Stimulated activated CD8-positive, alpha-beta memory T cell treated with anti-CD3 and anti-CD28 coated beads, Interleukin-4, amount 100 ng/mL, for 24 hours (primary cell): ENCODE data around the gene SNX9.
"Not testable (repeated sequence)": the region's sequence is repeated elsewhere in the genome, so short reads cannot be mapped to it uniquely, and the experiment has no call there.

Experiments
- DNase-seq: peaks from one replicate; pipeline ENCODE4 v3.0.0-alpha.2; 2020; ENCODE audit warnings: low read depth

SNX9 gene

DNA sequence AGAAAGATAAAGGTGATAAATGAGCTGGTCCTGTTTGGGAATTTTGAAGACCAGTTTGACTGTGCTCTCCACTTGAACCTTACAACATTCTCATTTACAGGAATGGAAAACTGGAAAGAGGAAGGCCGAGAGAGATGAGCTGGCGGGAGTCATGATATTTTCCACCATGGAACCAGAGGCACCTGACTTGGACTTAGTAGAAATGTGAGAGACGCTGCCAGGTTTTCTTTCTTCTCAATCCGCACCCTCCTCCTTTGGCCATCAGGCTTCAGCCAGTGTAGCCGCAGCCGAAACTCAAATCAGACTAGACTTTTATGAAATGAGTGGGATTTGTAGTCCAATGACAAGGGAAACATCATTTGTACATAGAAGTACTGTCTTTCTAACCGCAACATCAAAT lies 104.0 kb downstream of the SNX9 start:
- DNase-seq, result no peak

DNA sequence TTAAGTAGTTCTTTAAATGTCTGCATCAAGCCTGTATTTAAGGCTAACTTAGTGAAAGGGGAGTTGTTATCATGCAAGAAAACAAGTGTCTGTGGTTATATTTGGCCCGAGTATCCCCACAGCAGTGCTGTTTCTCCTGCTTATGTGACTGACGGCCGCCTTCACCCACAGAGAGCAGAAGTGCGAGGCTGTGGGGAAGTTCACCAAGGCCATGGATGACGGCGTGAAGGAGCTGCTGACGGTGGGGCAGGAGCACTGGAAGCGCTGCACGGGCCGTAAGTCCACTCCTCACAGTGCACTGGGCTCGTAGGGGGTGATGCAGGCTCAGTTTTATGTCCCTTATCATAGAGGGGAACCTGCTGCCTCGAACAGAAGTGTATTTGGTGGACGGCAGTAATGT lies 105.4 kb downstream of the SNX9 start:
- no peak for DNase-seq

DNA sequence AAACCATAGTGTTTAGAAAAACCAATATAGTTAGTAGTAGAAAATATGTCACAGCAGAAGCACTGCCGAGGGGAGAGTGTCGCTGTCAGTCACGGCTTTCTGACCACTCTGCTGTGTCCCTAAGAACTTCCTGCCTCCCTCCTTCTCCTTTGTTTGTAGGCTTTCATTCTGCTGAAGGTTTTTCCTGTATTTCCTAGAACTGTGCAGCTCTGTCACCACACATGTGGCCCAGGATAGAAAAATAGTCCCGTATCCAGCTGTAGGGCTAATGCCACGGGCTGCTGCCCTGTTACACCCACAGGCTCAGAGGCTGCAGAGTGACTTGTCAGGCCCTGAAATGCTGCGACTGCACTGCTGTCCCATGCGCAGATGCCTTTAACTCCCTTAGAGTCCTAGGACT lies 106.0 kb downstream of the SNX9 start:
- no peak for DNase-seq

DNA sequence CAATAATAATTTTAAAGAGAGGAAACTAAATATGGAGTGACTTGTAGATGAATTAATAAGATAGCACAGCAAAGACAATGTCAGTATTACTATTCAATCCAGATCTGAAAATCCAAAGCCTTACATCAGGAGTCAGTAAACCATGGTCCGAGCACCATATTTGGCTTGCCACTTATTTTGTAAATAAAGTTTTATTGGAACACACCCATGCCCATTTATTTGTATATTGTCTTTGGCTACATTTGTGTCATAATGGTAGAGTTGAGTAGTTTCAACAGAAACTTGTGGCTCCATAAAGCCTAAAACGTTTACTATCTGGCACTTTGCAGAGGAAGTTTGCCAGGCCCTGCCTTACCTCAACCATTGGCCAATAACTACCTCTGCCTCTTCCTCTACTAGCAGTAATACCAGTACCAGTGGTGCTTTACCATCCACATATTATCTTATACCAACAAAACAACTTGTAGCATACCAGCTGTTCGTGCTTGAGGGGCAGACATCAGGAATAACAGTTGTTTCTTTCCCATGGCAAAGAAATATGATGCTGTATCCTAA lies 106.8 kb downstream of the SNX9 start:
- DNase-seq, result no peak

DNA sequence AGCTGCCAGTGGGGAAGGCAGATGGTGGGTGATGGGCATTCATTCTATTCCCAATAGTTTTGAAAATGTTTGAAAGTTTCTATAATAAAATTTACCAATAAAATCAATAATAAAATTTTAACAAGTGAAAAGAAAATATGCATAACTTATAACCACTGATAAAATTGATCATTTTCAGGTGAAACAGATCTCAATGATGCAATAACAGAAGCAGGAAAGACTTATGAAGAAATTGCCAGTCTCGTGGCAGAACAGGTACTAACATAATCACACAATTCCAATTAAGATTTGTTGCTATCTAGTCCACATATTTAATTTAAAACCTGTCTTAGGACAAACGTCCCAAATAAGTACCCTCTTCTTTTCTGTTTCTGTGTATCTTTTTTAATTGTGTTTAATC lies 112.7 kb downstream of the SNX9 start:
- no peak for DNase-seq

DNA sequence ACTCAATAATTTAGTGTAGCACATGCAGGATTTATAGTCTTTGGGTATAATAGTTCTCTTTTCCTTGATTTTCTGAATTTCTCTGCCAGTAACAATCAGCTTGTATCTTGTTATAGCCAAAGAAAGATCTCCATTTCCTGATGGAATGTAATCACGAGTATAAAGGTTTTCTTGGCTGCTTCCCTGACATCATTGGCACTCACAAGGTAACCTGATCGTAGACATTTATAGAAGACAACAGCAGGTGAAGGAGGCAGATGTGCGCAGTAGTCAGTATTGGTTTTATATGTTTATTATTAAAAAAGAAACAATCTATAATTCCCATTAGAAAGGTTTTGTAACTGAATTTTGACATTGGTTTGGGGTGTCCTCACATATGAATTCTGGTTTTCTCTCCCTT lies 114.3 kb downstream of the SNX9 start:
- DNase-seq, result no peak

DNA sequence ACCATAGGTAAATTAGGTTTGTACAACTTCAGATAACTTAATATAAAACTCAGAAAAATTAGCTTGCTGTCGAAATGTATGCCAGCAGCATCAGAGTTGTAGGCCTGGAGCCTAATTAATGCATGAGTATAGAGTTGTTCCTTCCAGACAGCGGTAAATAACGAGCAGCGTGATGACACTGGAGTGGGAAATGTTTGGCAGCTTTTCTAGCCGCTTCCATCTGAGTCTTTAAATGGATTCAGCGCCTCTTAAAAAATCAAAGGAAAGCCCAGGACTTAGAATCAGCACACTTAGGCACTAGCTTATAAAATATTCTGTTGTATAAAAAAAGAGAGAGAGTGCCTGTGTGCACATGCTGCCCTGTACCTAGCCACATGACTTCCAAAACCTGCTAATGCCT lies 114.9 kb downstream of the SNX9 start:
- no peak for DNase-seq

DNA sequence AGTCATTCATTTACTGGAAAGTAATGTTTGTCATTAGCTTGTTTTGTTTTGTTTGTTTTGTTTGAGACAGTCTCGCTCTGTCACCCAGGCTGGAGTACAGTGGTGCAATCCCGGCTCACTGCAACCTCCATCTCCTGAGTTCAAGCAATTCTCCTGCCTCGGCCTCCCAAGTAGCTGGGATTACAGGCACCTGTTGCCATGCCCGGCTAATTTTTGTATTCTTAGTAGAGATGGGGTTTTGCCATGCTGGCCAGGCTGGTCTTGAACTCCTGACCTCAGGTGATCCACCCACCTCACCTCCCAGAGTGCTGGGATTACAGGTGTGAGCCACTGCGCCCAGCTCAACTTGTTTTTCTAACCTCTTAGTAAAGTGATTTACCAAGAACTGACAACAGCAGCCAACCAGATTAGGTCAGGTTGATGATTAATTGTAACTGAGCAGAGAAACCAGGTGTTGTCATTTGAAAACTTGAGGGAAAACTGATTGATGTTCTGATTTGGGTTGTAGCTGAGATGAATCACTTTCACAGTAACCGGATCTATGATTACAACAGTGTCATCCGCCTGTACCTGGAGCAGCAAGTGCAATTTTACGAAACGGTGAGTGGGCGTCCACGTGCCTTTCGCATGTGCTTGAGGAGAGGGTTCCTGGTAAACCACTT lies 117.5 kb downstream of the SNX9 start:
- DNase-seq, result peak; percentile 31

DNA sequence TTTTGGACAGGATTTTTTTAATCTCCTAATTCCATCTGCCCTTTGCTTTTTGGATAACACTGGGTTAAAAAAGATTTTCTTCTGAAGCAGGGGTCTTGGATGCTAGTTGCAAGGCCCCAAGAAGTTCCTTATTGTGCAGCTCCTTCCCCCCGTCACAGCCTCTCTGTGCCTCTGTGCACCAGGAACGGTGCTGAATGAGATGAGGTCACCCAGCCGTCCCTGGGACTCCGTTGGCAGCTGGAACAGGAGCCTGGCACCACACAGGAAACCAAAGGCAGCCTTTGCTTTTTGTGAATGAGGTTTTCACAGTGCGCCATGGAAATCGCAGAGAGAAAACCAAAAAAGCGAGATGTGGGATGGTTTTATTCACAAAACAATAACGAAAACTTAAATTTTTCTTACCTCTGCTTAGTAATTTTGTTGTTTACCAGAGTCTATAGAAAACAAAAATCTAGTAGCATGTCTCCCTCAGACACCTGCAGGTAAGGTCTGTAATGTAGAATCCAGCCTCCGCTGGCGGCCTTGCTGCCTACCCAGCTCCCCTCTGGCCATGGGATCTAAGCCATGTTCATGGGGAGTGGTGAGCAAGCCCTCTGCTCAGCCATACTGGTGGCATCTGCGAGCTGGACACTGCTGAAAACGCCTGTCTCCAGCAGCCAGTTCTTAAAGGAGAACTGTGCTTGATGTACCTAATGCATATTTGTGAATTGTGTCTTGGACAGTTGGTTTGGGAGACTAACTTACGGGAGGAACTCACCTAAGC lies 118.2 kb downstream of the SNX9 start:
- no peak for DNase-seq

DNA sequence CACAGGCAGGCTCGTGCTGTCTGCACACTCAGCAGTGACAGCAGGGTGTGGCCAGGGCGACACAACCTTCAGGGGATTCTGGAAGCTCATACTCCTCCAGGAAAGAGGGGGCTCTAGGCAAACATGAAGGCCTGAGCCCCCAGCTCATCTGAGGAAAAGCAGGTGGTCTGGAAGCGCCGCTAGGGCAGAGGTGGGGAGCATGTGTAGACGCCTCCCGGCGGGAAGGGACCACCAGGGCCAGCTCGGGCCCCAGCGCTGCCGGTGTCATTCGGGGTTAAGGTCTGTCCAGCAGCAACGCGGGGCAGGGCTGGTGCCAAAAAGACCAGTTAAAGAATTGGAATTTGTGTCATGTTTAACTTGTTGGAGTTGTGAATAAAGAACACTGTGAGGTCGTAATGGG lies 119.3 kb downstream of the SNX9 start:
- no peak for DNase-seq

DNA sequence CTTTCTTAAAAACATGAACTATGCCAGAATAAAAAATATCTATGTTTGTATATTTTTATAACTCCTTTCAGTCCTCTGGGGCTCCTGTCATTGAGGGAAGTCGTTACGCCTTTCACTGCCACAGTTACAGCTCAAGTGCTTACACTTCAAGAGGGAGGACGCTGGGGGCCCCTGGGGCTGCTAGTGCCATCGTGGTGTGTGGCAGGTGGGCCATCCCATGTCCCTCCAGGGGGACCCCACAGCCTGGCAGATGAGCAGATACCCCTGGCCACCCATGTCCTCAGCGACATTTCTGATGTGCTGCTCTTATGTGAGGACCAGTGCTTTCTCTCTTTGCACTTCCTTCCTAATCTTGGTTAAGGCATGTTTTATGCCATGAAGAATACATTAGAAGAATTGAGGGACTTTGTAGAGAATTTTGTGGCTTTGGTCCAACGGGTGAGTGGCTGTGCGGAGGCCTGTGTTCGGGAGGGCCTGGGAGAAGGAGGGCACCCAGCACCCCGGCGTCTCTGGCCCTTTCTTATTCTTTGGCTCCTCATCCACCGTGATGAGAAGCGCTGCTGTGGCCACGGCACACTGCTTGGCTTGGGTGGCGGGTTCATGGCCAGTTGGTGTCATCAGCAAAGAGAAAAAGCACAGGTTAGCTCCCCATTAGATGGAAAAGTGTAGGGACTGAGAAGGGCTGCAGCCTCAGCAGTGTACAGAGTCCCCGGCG lies 120.4 kb downstream of the SNX9 start:
- no peak for DNase-seq

DNA sequence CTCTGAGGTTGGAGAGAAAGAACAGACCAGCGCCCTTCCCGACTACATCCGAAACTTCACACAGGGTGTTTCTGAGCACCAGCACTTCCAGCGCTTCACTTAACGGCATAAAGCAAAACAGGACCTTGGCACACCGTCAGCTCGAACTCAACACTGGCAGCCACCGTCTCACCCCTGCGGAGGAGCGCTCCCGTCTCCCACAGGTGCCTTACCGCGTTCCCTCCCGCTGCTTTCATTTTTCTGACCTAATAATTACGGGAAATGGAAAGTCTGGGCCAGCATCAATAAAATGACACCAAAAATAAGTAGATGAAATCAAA lies 120.9 kb downstream of the SNX9 start:
- no peak for DNase-seq

DNA sequence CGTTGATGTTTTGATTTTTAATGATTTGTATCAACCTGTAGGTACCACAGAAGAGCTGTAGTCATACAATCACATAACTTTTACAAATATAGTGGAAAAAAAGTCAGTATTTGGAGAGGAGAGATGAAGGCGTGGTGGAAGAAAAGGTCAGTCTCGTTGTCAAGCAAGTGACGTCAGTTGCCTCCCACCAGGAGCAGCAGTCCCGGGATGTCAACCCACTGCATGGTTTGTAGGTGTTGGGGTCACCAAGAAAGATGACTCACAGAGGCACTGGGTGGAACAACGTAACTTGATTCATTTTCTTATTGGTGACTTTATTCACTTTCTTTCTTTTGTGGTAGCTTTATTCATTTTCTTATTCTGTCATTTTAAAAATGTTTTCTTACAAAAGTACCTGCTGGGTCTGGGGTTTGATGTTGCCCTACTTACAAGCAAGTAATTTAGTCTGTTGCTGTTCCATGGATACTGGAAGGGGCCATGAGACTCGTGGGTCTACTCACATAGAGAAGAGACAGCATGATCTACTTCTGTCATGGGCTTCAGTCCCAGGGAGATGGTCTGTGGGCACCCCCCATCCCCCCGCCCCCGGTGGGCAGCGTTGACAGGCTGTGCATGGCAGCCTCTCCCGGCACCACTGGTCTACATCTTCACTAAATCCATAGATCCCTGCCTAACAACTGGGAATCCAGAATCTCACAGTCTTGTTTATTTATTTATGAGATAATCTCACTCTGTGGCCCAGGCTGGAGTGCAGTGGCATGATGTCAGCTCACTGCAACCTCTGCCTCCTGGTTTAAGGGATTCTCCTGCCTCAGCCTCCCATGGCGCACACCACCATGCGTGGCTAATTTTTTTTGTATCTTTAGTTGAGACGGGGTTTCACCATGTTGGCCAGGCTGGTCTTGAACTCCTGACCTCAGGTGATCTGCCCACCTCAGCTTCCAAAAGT lies 122.2 kb downstream of the SNX9 start:
- DNase-seq, result peak; percentile 28

DNA sequence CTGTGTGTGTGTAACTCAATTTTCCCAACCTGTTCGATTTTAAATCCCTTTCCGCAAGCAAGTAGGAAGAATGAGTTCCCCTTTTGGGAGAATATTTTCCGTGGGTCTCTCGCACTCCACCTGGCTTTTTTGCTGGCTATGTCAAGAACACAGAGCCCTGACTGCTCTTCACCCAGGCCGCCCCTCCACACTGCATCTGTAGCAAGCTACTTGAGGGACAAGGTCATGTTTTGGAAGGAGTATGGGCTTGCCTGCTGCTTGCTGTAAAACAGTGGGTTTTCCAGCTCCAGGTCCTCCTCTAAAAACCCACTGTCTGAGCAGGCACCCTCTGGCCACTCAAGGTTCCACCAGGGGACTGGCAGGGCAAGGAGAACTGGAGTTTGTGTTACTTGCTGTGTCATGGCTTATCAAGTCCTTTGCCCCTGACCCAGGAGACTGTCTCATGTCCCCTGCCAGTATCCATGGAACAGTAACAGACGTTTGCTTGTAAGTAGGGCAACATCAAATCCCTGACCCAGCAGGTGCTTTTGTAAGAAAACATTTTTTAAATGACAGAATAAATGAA lies 123.1 kb downstream of the SNX9 start:
- DNase-seq, result no peak

DNA sequence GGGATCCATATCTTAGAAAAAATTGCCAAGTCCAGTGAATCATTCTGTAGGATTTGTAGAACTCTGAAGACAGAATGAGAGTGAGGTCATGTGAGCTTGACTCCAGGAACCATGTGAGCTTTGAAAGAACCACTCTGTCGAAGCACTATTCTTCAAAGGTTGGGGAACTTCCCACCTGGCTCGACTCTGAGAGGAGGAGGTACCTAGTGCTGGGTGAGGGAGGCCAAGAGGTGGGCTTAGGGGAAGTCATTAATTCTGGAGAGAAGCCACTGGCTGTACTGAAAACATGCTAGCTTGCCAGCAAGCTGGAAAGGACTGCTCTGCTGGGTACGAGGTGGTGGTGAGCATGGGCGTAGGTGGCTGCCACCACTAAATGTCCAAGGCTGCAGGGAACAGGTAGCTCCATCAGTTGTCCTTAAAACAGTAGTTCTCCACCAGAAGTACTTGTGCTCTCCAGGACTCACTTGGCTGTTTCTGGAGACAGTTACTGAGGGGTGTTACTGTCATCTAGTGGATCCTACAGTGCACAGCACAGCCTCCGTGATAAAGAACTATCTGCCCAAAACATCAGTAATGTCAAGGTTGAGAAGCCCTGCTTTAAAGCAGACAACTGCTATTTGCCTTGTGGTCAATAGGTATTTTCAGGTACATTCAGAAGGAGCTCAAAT lies 124.0 kb downstream of the SNX9 start:
- DNase-seq, result no peak

DNA sequence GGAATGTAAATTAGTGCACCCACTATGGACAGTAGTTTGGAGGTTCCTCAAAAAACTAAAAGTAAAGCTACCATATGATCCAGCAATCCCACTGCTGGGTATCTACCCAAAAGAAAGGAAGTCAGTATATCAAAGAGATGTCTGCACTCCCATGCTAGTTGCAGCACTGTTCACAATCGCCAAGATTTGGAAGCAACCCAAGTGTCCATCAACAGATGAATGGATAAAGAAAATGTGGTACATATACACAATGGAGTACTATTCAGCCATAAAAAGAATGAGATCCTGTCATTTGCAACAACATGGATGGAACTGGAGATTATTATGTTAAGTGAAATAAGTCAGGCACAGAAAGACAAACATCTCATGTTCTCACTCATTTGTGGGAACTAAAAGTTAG lies 127.9 kb downstream of the SNX9 start:
- DNase-seq, result not testable (repeated sequence)

DNA sequence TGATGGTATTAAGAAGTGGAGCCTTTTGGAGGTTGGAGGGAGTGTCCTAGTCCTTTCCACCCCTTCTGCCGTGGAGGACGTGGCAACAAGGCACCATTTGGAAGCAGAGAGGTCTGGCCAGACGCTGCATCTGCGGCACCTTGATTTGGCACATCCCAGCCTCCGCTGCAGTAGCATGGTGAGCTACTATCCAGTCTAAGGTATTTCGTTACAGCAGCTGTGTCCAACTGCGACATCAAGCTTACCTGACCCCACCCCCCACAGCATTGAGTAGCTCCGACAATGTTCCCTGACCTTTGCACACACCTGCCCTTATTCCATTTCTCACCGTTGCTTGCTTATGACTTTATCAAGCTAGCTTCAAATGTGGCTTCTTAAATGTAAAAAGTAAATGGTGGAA lies 128.8 kb downstream of the SNX9 start:
- no peak for DNase-seq

DNA sequence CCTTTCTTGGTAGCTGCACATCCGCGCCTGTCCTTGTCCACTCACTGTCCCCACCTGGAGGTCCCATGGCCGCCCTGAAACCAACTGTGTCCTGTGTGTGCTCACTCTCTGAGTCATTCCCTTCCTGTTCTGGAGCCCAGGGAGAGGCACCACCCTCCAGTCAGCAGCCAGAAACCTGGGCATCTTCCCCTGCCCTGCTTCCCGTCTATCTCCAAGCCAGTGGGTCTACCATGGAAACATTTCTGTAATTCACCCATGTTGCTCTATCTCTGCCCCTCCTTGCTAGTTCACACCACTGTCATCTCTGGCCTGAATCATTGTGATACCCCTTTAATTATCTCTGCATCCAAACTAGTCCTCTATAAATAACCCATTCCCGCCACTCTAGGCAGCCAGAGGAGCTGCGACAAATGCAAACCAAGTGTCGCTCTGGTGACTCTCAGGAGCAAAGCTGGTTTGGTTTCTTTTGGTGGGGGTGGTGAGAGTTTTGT lies 129.9 kb downstream of the SNX9 start:
- DNase-seq, result no peak

DNA sequence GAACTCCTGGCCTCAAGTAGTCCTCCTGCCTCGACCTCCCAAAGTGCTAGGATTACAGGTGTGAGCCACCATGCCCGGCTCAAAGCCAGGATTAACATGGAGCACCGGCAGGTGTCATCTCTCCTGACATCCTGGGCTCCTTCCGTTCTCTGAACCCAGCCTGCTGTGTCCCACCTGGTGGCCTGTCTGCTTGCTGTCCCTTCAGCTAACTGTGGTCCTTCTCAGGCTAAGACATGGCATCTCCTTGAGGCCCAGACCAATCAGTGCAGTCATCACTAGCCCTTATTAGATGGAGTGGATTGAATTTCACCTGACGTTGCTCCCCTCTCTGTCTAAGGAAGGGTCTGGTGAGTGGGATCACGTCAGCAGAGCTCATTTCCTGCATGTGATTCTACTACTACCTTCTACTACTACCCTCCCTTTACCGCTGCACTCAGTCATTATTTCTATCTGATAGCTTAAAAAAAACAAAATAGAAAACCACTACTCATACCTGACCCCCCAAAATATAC lies 130.6 kb downstream of the SNX9 start:
- no peak for DNase-seq
